MM.1S (cell line): ENCODE data around the gene APOBEC3B.

Source experiments
- CTCF ChIP-seq: fragments of 300-600 bp; sonication (generic); IDR thresholded peaks from 2 replicates; pipeline ENCODE4 v1.5.1; 2016; ENCODE audit warnings: antibody characterized with exemption, low read length, mixed read lengths
- EZH2phosphoT487 ChIP-seq: fragments of 300-600 bp; sonication (generic); IDR thresholded peaks from 2 replicates; pipeline ENCODE4 v1.6.1; 2018; ENCODE audit warnings: antibody characterized with exemption, low read length

- TF ChIP-seq CTCF (no peak), EZH2phosphoT487 (no peak)
These were observed 39.4 kb upstream of the APOBEC3B start for GRCh38 chr22:38942702-38943101.
